Measurements from ENCODE around the gene B9D2. TPM values are rescaled to one million over a fixed set of nuclear protein-coding genes. Genes with fewer than 3 reads are reported as not detected.
"Not testable (repeated sequence)": the region's sequence is repeated elsewhere in the genome, so short reads cannot be mapped to it uniquely, and the experiment has no call there.

Gene B9D2
- polyA plus RNA-seq, 1 donor from 2014 or later = 15.9 TPM

- TF ChIP-seq RAD21 (conservative IDR thresholded peaks at IDR 0.05) (no peak), EZH2 (IDR thresholded peaks at IDR 0.05; ENCODE audit: borderline replicate concordance, insufficient read depth, low read length, poor library complexity, severe bottlenecking) (peak; percentile 40)
- Histone ChIP-seq H4K20me1 (ENCODE audit: insufficient read depth) (no peaks in the 10 kb centered on the region), H3K9ac (ENCODE audit: low read length) (peak overlapping the region; percentile 12), H3K9me2 (ENCODE audit: insufficient read depth, low read length) (no peaks in the 10 kb centered on the region), H2AFZ (ENCODE audit: low read depth, low read length) (no peak overlapping the region), H3K4me2 (ENCODE audit: low read length) (no peak overlapping the region), H3F3A (ENCODE audit: insufficient read depth, low read length, poor library complexity, severe bottlenecking) (no peaks in the 10 kb centered on the region), H3K4me3 (ENCODE audit: low read length) (peak overlapping the region; percentile 65), H3K27me3 (ENCODE audit: insufficient read depth, low read depth, low read length) (peaks cover 52% of the 10 kb centered on the region), H3K79me2 (replicated peaks; ENCODE audit: insufficient read depth, low read length) (no peaks in the 10 kb centered on the region), H3K9me3 (ENCODE audit: low read length) (no peaks in the 10 kb centered on the region), H3K36me3 (ENCODE audit: insufficient read depth, low read length) (no peaks in the 10 kb centered on the region), H3K27ac (ENCODE audit: low read length) (no peak overlapping the region)
These were observed 11.7 kb downstream of the B9D2 start for GRCh38 chr19:41352279-41352608.

DNA sequence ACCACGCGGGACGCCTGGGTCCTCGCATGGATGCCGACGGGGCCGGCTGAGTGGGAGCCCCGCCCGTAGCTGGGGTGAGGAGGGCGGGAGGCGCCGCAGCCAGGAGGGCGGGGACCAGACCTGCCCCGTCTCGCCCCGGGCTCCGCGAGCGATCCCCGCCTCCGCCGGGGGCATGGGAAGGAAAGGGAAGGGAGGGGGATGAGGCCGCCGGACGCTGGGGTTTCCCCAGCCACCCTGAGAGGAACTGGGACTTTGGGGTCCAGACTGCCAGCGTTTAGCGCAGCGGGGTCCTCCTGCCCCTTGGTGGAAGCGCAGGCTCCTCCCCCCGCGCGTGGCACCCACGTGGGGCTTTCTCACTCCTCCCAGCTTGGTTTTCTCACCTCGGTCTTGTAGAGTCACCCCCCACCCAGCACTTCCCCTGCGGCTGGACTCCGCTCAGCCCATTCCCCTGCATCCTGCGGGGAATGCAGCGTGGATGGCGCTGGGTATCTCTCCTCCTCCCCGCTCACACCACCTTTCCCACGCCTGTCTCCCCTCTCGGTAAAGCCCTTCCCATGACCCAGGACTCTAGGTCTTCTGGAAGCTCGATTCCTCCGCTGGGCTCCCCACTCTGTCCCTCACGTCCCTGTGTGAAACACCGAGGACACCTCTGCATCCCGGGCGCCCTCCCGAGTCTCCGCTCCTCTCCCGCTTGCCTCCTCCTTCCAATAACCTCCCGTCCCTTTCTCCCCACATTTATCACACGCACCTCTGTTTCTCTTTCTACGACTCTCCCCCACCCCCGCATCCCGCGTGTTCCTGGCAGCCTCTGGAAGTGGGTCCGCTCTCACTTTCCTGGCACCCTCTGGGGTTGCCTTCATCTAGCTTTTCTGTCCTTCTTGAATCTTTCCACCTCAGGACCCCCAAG, 12.4 kb downstream of the B9D2 start:
- no peaks in the 10 kb centered on the region for H3F3A ChIP-seq (ENCODE audit: insufficient read depth, low read length, poor library complexity, severe bottlenecking)
- no peaks in the 10 kb centered on the region for H3K9me2 ChIP-seq (ENCODE audit: insufficient read depth, low read length)
- H2AFZ ChIP-seq (ENCODE audit: low read depth, low read length) = no peak overlapping the region
- H3K9me3 ChIP-seq (ENCODE audit: low read length) = no peaks in the 10 kb centered on the region
- peak overlapping the region; percentile 39 for H3K4me2 ChIP-seq (ENCODE audit: low read length)
- H3K27ac ChIP-seq (ENCODE audit: low read length) = no peak overlapping the region
- peak overlapping the region; percentile 65 for H3K4me3 ChIP-seq (ENCODE audit: low read length)
- no peak for TF ChIP-seq SMC3 (conservative IDR thresholded peaks at IDR 0.05; ENCODE audit: poor library complexity)
- no peak for TF ChIP-seq CTCF (IDR thresholded peaks at IDR 0.05; ENCODE audit: poor library complexity, severe bottlenecking)
- no peak for TF ChIP-seq TAF1 (IDR thresholded peaks at IDR 0.05; ENCODE audit: low read depth)
- no peak for TF ChIP-seq MXI1 (conservative IDR thresholded peaks at IDR 0.05; ENCODE audit: poor library complexity, severe bottlenecking)
- H3K27me3 ChIP-seq (ENCODE audit: insufficient read depth, low read depth, low read length) = peaks cover 52% of the 10 kb centered on the region
- no peaks in the 10 kb centered on the region for H4K20me1 ChIP-seq (ENCODE audit: insufficient read depth)
- peak overlapping the region; percentile 24 for H3K9ac ChIP-seq (ENCODE audit: low read length)
- no peaks in the 10 kb centered on the region for H3K79me2 ChIP-seq (replicated peaks; ENCODE audit: insufficient read depth, low read length)
- no peaks in the 10 kb centered on the region for H3K36me3 ChIP-seq (ENCODE audit: insufficient read depth, low read length)

DNA sequence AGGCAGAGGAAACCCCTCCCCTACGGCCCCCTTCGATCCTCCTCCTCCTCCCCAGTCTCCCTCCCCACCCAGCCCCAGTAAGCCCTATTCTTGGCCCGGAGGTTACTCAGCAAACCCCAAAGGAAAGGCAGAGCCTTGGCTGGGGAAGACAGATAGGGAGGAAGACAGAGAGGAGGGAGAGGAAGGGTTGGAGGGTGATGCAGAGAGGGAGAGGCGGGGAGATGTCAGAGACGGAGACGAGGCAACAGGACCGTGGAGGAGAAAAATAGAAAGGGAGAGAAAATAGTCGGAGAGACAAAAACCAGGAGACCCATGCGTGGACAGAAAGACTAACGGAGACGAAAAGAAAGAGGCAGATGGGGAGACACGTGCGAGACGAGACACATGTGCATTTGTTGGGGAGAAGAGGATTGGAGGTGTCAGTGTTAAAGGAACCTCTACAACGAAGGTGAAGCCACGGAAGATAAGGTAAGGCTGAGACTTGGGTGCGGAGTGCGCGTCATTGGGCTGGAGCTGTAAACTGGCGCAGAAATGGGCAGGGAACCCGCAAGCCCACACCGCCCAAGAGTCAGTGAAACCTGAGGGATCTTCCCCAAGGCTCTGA, 13.1 kb downstream of the B9D2 start:
- H3K79me2 ChIP-seq (replicated peaks; ENCODE audit: insufficient read depth, low read length) = no peaks in the 10 kb centered on the region
- H3K9me2 ChIP-seq (ENCODE audit: insufficient read depth, low read length) = no peaks in the 10 kb centered on the region
- H3K27me3 ChIP-seq (ENCODE audit: insufficient read depth, low read depth, low read length) = peaks cover 52% of the 10 kb centered on the region
- H3K9me3 ChIP-seq (ENCODE audit: low read length) = no peaks in the 10 kb centered on the region
- H2AFZ ChIP-seq (ENCODE audit: low read depth, low read length) = no peak overlapping the region
- no peak for TF ChIP-seq POLR2AphosphoS5 (IDR thresholded peaks at IDR 0.05)
- H3K4me2 ChIP-seq (ENCODE audit: low read length) = peak overlapping the region; percentile 39
- no peaks in the 10 kb centered on the region for H3K36me3 ChIP-seq (ENCODE audit: insufficient read depth, low read length)
- H3K9ac ChIP-seq (ENCODE audit: low read length) = no peak overlapping the region
- H3K4me3 ChIP-seq (ENCODE audit: low read length) = peak overlapping the region; percentile 65
- no peak overlapping the region for H3K27ac ChIP-seq (ENCODE audit: low read length)
- H3F3A ChIP-seq (ENCODE audit: insufficient read depth, low read length, poor library complexity, severe bottlenecking) = no peaks in the 10 kb centered on the region
- H4K20me1 ChIP-seq (ENCODE audit: insufficient read depth) = no peaks in the 10 kb centered on the region

DNA sequence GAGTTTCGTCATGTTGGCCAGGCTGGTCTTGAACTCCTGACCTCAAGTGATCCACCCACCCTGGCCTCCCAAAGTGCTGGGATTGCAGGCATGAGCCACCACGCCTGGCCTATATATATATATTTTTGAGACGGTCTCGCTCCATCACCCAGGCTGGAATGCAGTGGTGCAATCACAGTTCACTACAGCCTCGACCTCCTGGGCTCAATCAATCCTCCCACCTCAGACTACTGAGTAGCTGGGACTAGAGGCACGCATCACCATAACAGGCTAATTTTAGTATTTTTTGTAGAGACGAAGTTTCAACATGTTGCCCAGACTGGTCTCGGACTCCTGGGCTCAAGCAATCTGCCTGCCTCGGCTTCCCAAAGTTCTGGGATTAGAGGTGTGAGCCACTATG, 17.0 kb downstream of the B9D2 start:
- not testable (repeated sequence) for H3K9me3 ChIP-seq (ENCODE audit: low read length); H3K9me2 ChIP-seq (ENCODE audit: insufficient read depth, low read length); H4K20me1 ChIP-seq (ENCODE audit: insufficient read depth); H3K4me3 ChIP-seq (ENCODE audit: low read length); H3K9ac ChIP-seq (ENCODE audit: low read length); H3K4me2 ChIP-seq (ENCODE audit: low read length); H3K79me2 ChIP-seq (replicated peaks; ENCODE audit: insufficient read depth, low read length); H2AFZ ChIP-seq (ENCODE audit: low read depth, low read length); H3F3A ChIP-seq (ENCODE audit: insufficient read depth, low read length, poor library complexity, severe bottlenecking); H3K27ac ChIP-seq (ENCODE audit: low read length); H3K36me3 ChIP-seq (ENCODE audit: insufficient read depth, low read length)
- peaks cover 25% of the 10 kb centered on the region for H3K27me3 ChIP-seq (ENCODE audit: insufficient read depth, low read depth, low read length)
